ENCODE results near the gene NPTX2. TPM values are rescaled to one million over a fixed set of nuclear protein-coding genes. Genes with fewer than 3 reads are reported as not detected.
"Not testable (repeated sequence)": the region's sequence is repeated elsewhere in the genome, so short reads cannot be mapped to it uniquely, and the experiment has no call there.

NPTX2 gene
- polyA plus RNA-seq, 1 donor from 2014 or later = 0.98 TPM

DNA sequence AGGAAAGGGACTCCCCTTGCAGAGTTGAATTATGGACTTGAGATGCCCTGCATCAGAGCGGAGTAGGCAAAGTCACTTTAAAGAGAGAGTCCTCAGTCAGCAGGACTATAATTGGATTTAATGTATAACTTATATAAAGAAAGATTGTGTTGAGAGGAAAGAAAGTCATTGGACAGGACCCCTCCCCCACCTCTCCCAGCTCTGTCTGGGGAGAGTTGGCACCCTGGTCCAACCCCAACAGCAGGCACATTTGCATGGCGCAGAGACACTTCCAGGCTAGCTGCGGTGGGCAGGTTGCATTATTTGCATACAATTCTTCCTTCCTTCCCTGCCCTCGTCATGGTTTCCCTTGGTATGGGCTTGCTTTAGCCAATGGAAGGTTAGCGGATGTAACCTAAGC is 46.1 kb upstream of the NPTX2 start:
- Histone ChIP-seq H3K4me2 (ENCODE audit: low read length) (no peak overlapping the region), H3K4me3 (ENCODE audit: low read length) (no peak overlapping the region), H2AFZ (ENCODE audit: low read depth, low read length) (no peak overlapping the region), H3K9me3 (ENCODE audit: low read length) (no peaks in the 10 kb centered on the region), H3K9ac (ENCODE audit: low read length) (no peak overlapping the region), H4K20me1 (ENCODE audit: insufficient read depth) (no peaks in the 10 kb centered on the region), H3K9me2 (ENCODE audit: insufficient read depth, low read length) (no peaks in the 10 kb centered on the region), H3F3A (ENCODE audit: insufficient read depth, low read length, poor library complexity, severe bottlenecking) (no peaks in the 10 kb centered on the region), H3K79me2 (replicated peaks; ENCODE audit: insufficient read depth, low read length) (no peaks in the 10 kb centered on the region), H3K27me3 (ENCODE audit: insufficient read depth, low read depth, low read length) (no peaks in the 10 kb centered on the region), H3K27ac (ENCODE audit: low read length) (no peak overlapping the region), H3K36me3 (ENCODE audit: insufficient read depth, low read length) (no peaks in the 10 kb centered on the region)
- no peak for TF ChIP-seq RAD21 (conservative IDR thresholded peaks at IDR 0.05)
- TF ChIP-seq, protein P1, sequence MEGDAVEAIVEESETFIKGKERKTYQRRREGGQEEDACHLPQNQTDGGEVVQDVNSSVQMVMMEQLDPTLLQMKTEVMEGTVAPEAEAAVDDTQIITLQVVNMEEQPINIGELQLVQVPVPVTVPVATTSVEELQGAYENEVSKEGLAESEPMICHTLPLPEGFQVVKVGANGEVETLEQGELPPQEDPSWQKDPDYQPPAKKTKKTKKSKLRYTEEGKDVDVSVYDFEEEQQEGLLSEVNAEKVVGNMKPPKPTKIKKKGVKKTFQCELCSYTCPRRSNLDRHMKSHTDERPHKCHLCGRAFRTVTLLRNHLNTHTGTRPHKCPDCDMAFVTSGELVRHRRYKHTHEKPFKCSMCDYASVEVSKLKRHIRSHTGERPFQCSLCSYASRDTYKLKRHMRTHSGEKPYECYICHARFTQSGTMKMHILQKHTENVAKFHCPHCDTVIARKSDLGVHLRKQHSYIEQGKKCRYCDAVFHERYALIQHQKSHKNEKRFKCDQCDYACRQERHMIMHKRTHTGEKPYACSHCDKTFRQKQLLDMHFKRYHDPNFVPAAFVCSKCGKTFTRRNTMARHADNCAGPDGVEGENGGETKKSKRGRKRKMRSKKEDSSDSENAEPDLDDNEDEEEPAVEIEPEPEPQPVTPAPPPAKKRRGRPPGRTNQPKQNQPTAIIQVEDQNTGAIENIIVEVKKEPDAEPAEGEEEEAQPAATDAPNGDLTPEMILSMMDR (IDR thresholded peaks at IDR 0.05; ENCODE audit: poor library complexity, severe bottlenecking) = no peak
- TF ChIP-seq POLR2AphosphoS5 (IDR thresholded peaks at IDR 0.05) = no peak
- TF ChIP-seq TAF1 (IDR thresholded peaks at IDR 0.05; ENCODE audit: low read depth) = no peak
- TF ChIP-seq EZH2 (IDR thresholded peaks at IDR 0.05; ENCODE audit: borderline replicate concordance, insufficient read depth, low read length, poor library complexity, severe bottlenecking) = no peak

DNA sequence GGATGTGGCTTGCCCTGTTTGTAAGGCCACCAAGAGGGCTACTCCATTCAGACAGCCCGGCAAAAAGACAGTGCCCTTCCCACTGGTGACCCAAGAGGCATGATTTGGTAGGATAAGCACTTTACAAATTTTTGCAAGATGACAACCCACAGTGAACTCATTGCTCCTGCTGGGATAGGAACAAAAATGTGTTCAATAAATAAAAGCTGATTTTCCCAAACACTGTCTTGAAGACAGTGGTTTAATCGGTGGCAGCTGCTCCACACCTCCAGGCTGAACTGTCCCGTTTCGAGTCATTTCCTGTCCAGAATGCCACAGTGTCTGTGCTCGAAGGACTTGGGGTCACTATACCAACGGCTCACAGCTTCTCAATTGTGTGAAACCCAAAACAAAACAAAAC is 45.1 kb upstream of the NPTX2 start:
- H3F3A ChIP-seq (ENCODE audit: insufficient read depth, low read length, poor library complexity, severe bottlenecking) = no peaks in the 10 kb centered on the region
- no peak overlapping the region for H3K4me3 ChIP-seq (ENCODE audit: low read length)
- H2AFZ ChIP-seq (ENCODE audit: low read depth, low read length) = no peak overlapping the region
- no peak overlapping the region for H3K9ac ChIP-seq (ENCODE audit: low read length)
- H4K20me1 ChIP-seq (ENCODE audit: insufficient read depth) = no peaks in the 10 kb centered on the region
- no peak overlapping the region for H3K4me2 ChIP-seq (ENCODE audit: low read length)
- no peak overlapping the region for H3K27ac ChIP-seq (ENCODE audit: low read length)
- no peaks in the 10 kb centered on the region for H3K27me3 ChIP-seq (ENCODE audit: insufficient read depth, low read depth, low read length)
- H3K79me2 ChIP-seq (replicated peaks; ENCODE audit: insufficient read depth, low read length) = no peaks in the 10 kb centered on the region
- no peaks in the 10 kb centered on the region for H3K9me2 ChIP-seq (ENCODE audit: insufficient read depth, low read length)
- H3K36me3 ChIP-seq (ENCODE audit: insufficient read depth, low read length) = no peaks in the 10 kb centered on the region
- H3K9me3 ChIP-seq (ENCODE audit: low read length) = peaks cover 6% of the 10 kb centered on the region
- TF ChIP-seq, protein P1 (IDR thresholded peaks at IDR 0.05; ENCODE audit: poor library complexity, severe bottlenecking) = no peak
- TF ChIP-seq SMC3 (conservative IDR thresholded peaks at IDR 0.05; ENCODE audit: poor library complexity) (no peak), EZH2 (IDR thresholded peaks at IDR 0.05; ENCODE audit: borderline replicate concordance, insufficient read depth, low read length, poor library complexity, severe bottlenecking) (no peak), TAF1 (IDR thresholded peaks at IDR 0.05; ENCODE audit: low read depth) (no peak), POLR2AphosphoS5 (IDR thresholded peaks at IDR 0.05) (no peak), MXI1 (conservative IDR thresholded peaks at IDR 0.05; ENCODE audit: poor library complexity, severe bottlenecking) (no peak), EP300 (conservative IDR thresholded peaks at IDR 0.05; ENCODE audit: poor library complexity, severe bottlenecking) (no peak), RAD21 (conservative IDR thresholded peaks at IDR 0.05) (no peak)
- TF ChIP-seq, protein P2, sequence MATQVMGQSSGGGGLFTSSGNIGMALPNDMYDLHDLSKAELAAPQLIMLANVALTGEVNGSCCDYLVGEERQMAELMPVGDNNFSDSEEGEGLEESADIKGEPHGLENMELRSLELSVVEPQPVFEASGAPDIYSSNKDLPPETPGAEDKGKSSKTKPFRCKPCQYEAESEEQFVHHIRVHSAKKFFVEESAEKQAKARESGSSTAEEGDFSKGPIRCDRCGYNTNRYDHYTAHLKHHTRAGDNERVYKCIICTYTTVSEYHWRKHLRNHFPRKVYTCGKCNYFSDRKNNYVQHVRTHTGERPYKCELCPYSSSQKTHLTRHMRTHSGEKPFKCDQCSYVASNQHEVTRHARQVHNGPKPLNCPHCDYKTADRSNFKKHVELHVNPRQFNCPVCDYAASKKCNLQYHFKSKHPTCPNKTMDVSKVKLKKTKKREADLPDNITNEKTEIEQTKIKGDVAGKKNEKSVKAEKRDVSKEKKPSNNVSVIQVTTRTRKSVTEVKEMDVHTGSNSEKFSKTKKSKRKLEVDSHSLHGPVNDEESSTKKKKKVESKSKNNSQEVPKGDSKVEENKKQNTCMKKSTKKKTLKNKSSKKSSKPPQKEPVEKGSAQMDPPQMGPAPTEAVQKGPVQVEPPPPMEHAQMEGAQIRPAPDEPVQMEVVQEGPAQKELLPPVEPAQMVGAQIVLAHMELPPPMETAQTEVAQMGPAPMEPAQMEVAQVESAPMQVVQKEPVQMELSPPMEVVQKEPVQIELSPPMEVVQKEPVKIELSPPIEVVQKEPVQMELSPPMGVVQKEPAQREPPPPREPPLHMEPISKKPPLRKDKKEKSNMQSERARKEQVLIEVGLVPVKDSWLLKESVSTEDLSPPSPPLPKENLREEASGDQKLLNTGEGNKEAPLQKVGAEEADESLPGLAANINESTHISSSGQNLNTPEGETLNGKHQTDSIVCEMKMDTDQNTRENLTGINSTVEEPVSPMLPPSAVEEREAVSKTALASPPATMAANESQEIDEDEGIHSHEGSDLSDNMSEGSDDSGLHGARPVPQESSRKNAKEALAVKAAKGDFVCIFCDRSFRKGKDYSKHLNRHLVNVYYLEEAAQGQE (IDR thresholded peaks at IDR 0.05; ENCODE audit: borderline replicate concordance) = no peak

DNA sequence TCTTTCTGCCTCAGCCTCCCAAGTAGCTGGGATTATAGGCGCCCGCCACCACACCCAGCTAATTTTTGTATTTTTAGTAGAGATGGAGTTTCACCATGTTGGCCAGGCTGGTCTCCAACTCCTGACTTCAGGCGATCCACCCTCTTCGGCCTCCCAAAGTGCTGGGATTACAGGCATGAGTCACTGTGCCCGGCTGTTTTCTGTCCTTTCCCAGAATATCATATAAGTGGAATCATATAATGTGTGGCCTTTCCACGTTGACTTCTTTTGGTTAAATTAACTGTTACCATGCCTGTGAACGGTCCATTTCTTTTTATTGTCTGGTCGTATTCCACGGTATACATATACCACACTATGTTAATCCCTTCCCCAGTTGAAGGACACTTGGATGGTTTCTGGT is 44.4 kb upstream of the NPTX2 start:
- H3K9me3 ChIP-seq (ENCODE audit: low read length); H3F3A ChIP-seq (ENCODE audit: insufficient read depth, low read length, poor library complexity, severe bottlenecking); H3K4me3 ChIP-seq (ENCODE audit: low read length); H3K27me3 ChIP-seq (ENCODE audit: insufficient read depth, low read depth, low read length); H3K9ac ChIP-seq (ENCODE audit: low read length); H3K79me2 ChIP-seq (replicated peaks; ENCODE audit: insufficient read depth, low read length); H3K36me3 ChIP-seq (ENCODE audit: insufficient read depth, low read length); H4K20me1 ChIP-seq (ENCODE audit: insufficient read depth); H3K27ac ChIP-seq (ENCODE audit: low read length); H3K4me2 ChIP-seq (ENCODE audit: low read length); H2AFZ ChIP-seq (ENCODE audit: low read depth, low read length); H3K9me2 ChIP-seq (ENCODE audit: insufficient read depth, low read length): not testable (repeated sequence)
